H9 (cell line): ENCODE results near the gene ATP5PO. TPM values are rescaled to one million over a fixed set of nuclear protein-coding genes. Genes with fewer than 3 reads are reported as not detected.

Experiments used
- DNase-seq: peaks from one replicate; pipeline ENCODE4 v3.0.0-alpha.2; 2017
- H2AFZ ChIP-seq: one replicate; pipeline ENCODE4 v1.6.1; 2013; ENCODE audit warnings: mild to moderate bottlenecking, low read length, control low read depth, moderate library complexity
- H2AK5ac ChIP-seq: 2 replicates; pipeline ENCODE4 v1.6.1; 2013; ENCODE audit warnings: low read length, control low read depth, mixed read lengths; ENCODE audit not compliant: insufficient read length
- H2BK120ac ChIP-seq: one replicate; pipeline ENCODE4 v1.6.1; 2013; ENCODE audit warnings: low read depth, mild to moderate bottlenecking, low read length, control low read depth, inconsistent platforms; ENCODE audit not compliant: poor library complexity, severe bottlenecking
- H2BK12ac ChIP-seq: 2 replicates; pipeline ENCODE4 v1.6.1; 2013; ENCODE audit warnings: low read length, control low read depth, mixed read lengths, low read depth; ENCODE audit not compliant: insufficient read length
- H2BK15ac ChIP-seq: 2 replicates; pipeline ENCODE4 v1.6.1; 2013; ENCODE audit warnings: low read depth, low read length, control low read depth
- H2BK20ac ChIP-seq: one replicate; pipeline ENCODE4 v1.6.1; 2013; ENCODE audit warnings: low read depth, mild to moderate bottlenecking, low read length, control low read depth, inconsistent platforms; ENCODE audit not compliant: poor library complexity, severe bottlenecking
- H2BK5ac ChIP-seq: 2 replicates; pipeline ENCODE4 v1.6.1; 2013; ENCODE audit warnings: low read length, control low read depth, mixed read lengths; ENCODE audit not compliant: insufficient read length
- H3K14ac ChIP-seq: 2 replicates; pipeline ENCODE4 v1.6.1; 2013; ENCODE audit warnings: low read length, control low read depth; ENCODE audit not compliant: insufficient read depth
- H3K18ac ChIP-seq: 2 replicates; pipeline ENCODE4 v1.6.1; 2013; ENCODE audit warnings: low read depth, mild to moderate bottlenecking, mixed read lengths, low read length, control low read depth; ENCODE audit not compliant: insufficient read length
- H3K23ac ChIP-seq: 2 replicates; pipeline ENCODE4 v1.6.1; 2013; ENCODE audit warnings: low read length, control low read depth, mixed read lengths, low read depth; ENCODE audit not compliant: insufficient read length
- H3K23me2 ChIP-seq: 2 replicates; pipeline ENCODE4 v1.6.1; 2013; ENCODE audit warnings: low read depth, mild to moderate bottlenecking, mixed read lengths, low read length, control low read depth; ENCODE audit not compliant: insufficient read length, poor library complexity, severe bottlenecking
- H3K27ac ChIP-seq: 2 replicates; pipeline ENCODE4 v1.5.1; 2013; ENCODE audit warnings: low read length, control low read depth, mixed read lengths, low read depth; ENCODE audit not compliant: insufficient read length
- H3K27me3 ChIP-seq: 2 replicates; pipeline ENCODE4 v1.6.1; 2013; ENCODE audit warnings: low read length, control low read depth, inconsistent platforms; ENCODE audit not compliant: insufficient read depth
- H3K4ac ChIP-seq: 2 replicates; pipeline ENCODE4 v1.6.1; 2013; ENCODE audit warnings: low read depth, mild to moderate bottlenecking, control low read depth, inconsistent platforms, low read length, moderate library complexity
- H3K4me1 ChIP-seq: 2 replicates; pipeline ENCODE4 v1.6.1; 2013; ENCODE audit warnings: low read length, control low read depth, inconsistent platforms; ENCODE audit not compliant: insufficient read depth
- H3K4me2 ChIP-seq: 2 replicates; pipeline ENCODE4 v1.6.1; 2013; ENCODE audit warnings: low read length, control low read depth, mixed read lengths; ENCODE audit not compliant: insufficient read length, insufficient read depth
- H3K56ac ChIP-seq: 2 replicates; pipeline ENCODE4 v1.6.1; 2013; ENCODE audit warnings: low read depth, mild to moderate bottlenecking, mixed read lengths, low read length, control low read depth; ENCODE audit not compliant: insufficient read length
- H3K79me1 ChIP-seq: 2 replicates; pipeline ENCODE4 v1.6.1; 2013; ENCODE audit warnings: low read depth, mild to moderate bottlenecking, moderate library complexity, low read length, control low read depth, inconsistent platforms; ENCODE audit not compliant: insufficient read depth, poor library complexity, severe bottlenecking
- H3K79me2 ChIP-seq: 2 replicates; pipeline ENCODE4 v1.6.1; 2013; ENCODE audit warnings: low read length, control low read depth, inconsistent platforms; ENCODE audit not compliant: insufficient read depth
- H3K9ac ChIP-seq: 2 replicates; pipeline ENCODE4 v1.6.1; 2013; ENCODE audit warnings: low read length, control low read depth, mixed read lengths; ENCODE audit not compliant: insufficient read length; ENCODE audit errors: extremely low read depth
- H3K9me3 ChIP-seq: one replicate; pipeline ENCODE4 v1.6.1; 2013; ENCODE audit warnings: low read depth, low read length, inconsistent platforms; ENCODE audit not compliant: control insufficient read depth
- H3T11ph ChIP-seq: one replicate; pipeline ENCODE4 v1.6.1; 2013; ENCODE audit warnings: mild to moderate bottlenecking, low read length, control low read depth, inconsistent platforms
- H4K20me1 ChIP-seq: one replicate; pipeline ENCODE4 v1.6.1; 2013; ENCODE audit not compliant: control insufficient read depth, insufficient read length, insufficient read depth
- H4K5ac ChIP-seq: 2 replicates; pipeline ENCODE4 v1.6.1; 2013; ENCODE audit warnings: low read depth, mild to moderate bottlenecking, mixed read lengths, low read length, control low read depth; ENCODE audit not compliant: insufficient read length
- H4K8ac ChIP-seq: replicated peaks from 2 replicates; pipeline ENCODE4 v1.6.1; 2013; ENCODE audit warnings: low read length, control low read depth, mixed read lengths, low read depth; ENCODE audit not compliant: insufficient read length
- H4K91ac ChIP-seq: 2 replicates; pipeline ENCODE4 v1.6.1; 2013; ENCODE audit warnings: low read depth, mild to moderate bottlenecking, moderate library complexity, mixed read lengths, low read length, control low read depth; ENCODE audit not compliant: insufficient read length
- H3K27ac Mint-ChIP-seq, 3 experiments: 2 replicates in 2 of 3; 3 replicates in 1 of 3; pipeline ENCODE4 v1.8.0; 2020 to 2021; ENCODE audit warnings: mixed read lengths in 3 of 3, mild to moderate bottlenecking in 1 of 3, moderate library complexity in 1 of 3
- H3K27me3 Mint-ChIP-seq: 2 replicates; pipeline ENCODE4 v1.8.0; 2021; ENCODE audit warnings: low read depth, mild to moderate bottlenecking, moderate library complexity, mixed read lengths
- H3K36me3 Mint-ChIP-seq, 3 experiments: 2 replicates in 2 of 3; 3 replicates in 1 of 3; pipeline ENCODE4 v1.8.0; 2020 to 2021; ENCODE audit warnings: low read depth in 3 of 3, mixed read lengths in 3 of 3; ENCODE audit not compliant: insufficient read depth in 1 of 3
- H3K4me1 Mint-ChIP-seq, 2 experiments: 2 replicates each; pipeline ENCODE4 v1.8.0; 2020; ENCODE audit warnings: mixed read lengths in 2 of 2
- H3K4me3 Mint-ChIP-seq, 2 experiments: 2 replicates in 1 of 2; 3 replicates in 1 of 2; pipeline ENCODE4 v1.8.0; 2020 to 2021; ENCODE audit warnings: mild to moderate bottlenecking in 2 of 2, mixed read lengths in 2 of 2, moderate library complexity in 1 of 2
- H3K9me3 Mint-ChIP-seq, 2 experiments: 2 replicates in 1 of 2; 3 replicates in 1 of 2; pipeline ENCODE4 v1.8.0; 2020; ENCODE audit warnings: mild to moderate bottlenecking in 2 of 2, mixed read lengths in 2 of 2, moderate library complexity in 1 of 2
- WGBS: extraction: QIAGEN DNeasy Blood & Tissue Kit; methylation state at CpG from one replicate; pipeline ENCODE4 v1.1.7; 2013; ENCODE audit warnings: missing lambda C conversion rate, low lambda C conversion rate, mixed read lengths; ENCODE audit not compliant: insufficient read length; ENCODE audit errors: extremely low coverage; 5-methylcytosine and 5-hydroxymethylcytosine counted together
- total RNA-seq: library from RNA; stranded (reverse); gene quantifications from 2 replicates; pipeline ENCODE4 v1.2.1, GENCODE V29; 2021
- TF ChIP-seq, protein P1 (sequence below): fragments of 200-600 bp; sonication (generic); conservative IDR thresholded peaks from 3 replicates; pipeline ENCODE4 v1.8.0; 2021; ENCODE audit warnings: antibody characterized with exemption, mild to moderate bottlenecking

Gene ATP5PO
- total RNA-seq, 1 experiment from 2014 or later, result 275 TPM

- no peak overlapping the region for H3T11ph ChIP-seq
- no peak for DNase-seq
- no peak overlapping the region for H3K9ac ChIP-seq
- H2BK120ac ChIP-seq, result no peak overlapping the region
- no peak overlapping the region for H3K27ac ChIP-seq
- H2BK15ac ChIP-seq, result no peak overlapping the region
- TF ChIP-seq, protein P1, sequence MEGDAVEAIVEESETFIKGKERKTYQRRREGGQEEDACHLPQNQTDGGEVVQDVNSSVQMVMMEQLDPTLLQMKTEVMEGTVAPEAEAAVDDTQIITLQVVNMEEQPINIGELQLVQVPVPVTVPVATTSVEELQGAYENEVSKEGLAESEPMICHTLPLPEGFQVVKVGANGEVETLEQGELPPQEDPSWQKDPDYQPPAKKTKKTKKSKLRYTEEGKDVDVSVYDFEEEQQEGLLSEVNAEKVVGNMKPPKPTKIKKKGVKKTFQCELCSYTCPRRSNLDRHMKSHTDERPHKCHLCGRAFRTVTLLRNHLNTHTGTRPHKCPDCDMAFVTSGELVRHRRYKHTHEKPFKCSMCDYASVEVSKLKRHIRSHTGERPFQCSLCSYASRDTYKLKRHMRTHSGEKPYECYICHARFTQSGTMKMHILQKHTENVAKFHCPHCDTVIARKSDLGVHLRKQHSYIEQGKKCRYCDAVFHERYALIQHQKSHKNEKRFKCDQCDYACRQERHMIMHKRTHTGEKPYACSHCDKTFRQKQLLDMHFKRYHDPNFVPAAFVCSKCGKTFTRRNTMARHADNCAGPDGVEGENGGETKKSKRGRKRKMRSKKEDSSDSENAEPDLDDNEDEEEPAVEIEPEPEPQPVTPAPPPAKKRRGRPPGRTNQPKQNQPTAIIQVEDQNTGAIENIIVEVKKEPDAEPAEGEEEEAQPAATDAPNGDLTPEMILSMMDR, result no peak
- Mint-ChIP-seq H3K4me1 (peaks cover 18 to 20% of the 10 kb centered on the region in 2 experiments), H3K4me3 (no peak overlapping the region), H3K27ac (no peak overlapping the region), H3K27me3 (peaks cover 3% of the 10 kb centered on the region), H3K9me3 (peaks cover 2 to 10% of the 10 kb centered on the region in 2 experiments; a peak in 2 of 5 replicates), H3K36me3 (peaks cover 10 to 20% (median 17%) of the 10 kb centered on the region in 3 experiments; a peak in 6 of 7 replicates)
- H4K91ac ChIP-seq, result no peak overlapping the region
- H2BK12ac ChIP-seq, result no peak overlapping the region
- no peak overlapping the region for H3K56ac ChIP-seq
- no peak overlapping the region for H3K4me2 ChIP-seq
- H3K4ac ChIP-seq, result no peak overlapping the region
- no peaks in the 10 kb centered on the region for H3K79me1 ChIP-seq
- H2BK5ac ChIP-seq, result no peak overlapping the region
- H3K18ac ChIP-seq, result no peak overlapping the region
- no peaks in the 10 kb centered on the region; the same call in 1 of the 2 replicates for H3K4me1 ChIP-seq
- no peak overlapping the region for H2AK5ac ChIP-seq
- no peak overlapping the region for H4K5ac ChIP-seq
- no CpG with 5 or more reads among the region's 3 CpGs for WGBS
- no peaks in the 10 kb centered on the region for H3K79me2 ChIP-seq
- H3K23ac ChIP-seq, result no peak overlapping the region
- no peak overlapping the region for H2BK20ac ChIP-seq
- H4K8ac ChIP-seq, result no peak overlapping the region
- H3K14ac ChIP-seq, result no peak overlapping the region
- H4K20me1 ChIP-seq, result peaks cover 3% of the 10 kb centered on the region
- H3K27me3 ChIP-seq, result no peaks in the 10 kb centered on the region
- no peaks in the 10 kb centered on the region for H3K9me3 ChIP-seq
- H3K23me2 ChIP-seq, result no peaks in the 10 kb centered on the region
- no peak overlapping the region for H2AFZ ChIP-seq
Measured at GRCh38 chr21:33898586-33898985, 17.0 kb downstream of the ATP5PO start.
